ENCODE data around the gene MARCHF9.
"Not testable (repeated sequence)": the region's sequence is repeated elsewhere in the genome, so short reads cannot be mapped to it uniquely, and the experiment has no call there.

Gene MARCHF9, protein sequence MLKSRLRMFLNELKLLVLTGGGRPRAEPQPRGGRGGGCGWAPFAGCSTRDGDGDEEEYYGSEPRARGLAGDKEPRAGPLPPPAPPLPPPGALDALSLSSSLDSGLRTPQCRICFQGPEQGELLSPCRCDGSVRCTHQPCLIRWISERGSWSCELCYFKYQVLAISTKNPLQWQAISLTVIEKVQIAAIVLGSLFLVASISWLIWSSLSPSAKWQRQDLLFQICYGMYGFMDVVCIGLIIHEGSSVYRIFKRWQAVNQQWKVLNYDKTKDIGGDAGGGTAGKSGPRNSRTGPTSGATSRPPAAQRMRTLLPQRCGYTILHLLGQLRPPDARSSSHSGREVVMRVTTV

DNA sequence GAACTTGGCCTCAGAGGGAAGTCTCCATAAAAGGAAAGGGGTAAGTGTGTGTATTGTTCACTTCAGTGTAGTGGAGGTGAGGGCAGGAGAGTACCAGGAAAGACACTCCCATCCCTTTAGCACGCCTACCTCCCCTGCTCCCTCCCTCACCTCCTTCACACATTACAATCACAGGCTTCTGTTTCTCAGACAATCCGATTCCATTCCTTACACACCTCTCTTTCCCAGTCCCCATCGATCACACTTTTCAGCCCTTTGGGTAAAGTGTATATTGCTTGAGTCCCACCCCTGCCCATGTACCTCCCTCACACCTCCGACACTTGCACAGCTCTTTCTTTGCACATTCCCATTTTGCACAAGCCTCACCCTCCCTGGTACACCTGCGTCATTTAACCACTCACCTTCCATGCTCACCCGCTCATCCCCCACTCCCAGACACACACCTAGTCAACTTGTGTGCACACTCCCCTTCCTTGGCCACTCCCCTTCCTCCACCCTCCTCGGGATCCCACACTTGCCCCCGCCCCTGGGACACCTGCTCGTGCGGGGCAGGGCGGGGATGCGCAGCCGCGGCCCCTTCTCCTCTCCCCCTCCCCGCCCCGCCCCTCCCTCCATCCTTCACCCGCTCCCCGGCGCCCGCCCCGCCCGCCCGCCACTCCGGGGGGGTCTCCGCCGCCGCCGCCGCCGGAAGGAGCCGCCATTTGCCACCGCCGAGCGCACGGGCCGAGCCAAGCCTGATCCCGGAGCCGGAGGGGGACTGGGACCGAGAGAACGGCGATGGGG lies at the start of gene MARCHF9:
Gene MARCHF9 (plus strand): TSS at position 693 of the 783 bp plus-strand sequence. CDS start 426 bp downstream, outside the sequence.
- peak; percentile 75 for DNase-seq

DNA sequence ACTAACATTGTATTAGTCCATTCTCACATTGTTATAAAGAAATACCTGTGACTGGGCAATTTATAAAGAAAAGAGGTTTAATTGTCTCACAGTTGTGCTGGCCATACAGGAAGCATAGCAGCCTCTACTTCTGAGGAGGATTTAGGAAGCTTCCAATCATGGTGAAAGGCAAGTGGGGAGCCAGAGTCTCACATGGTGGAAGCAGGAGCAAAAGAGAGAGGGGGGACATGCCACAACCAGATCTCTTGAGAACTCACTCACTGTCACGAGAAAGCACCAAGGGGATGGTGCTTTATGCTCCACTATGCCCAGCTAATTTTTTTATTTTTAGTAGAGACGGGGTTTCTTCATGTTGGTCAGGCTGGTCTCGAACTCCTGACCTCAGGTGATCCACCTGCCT lies 47.7 kb upstream of the MARCHF9 start:
- DNase-seq: no peak

DNA sequence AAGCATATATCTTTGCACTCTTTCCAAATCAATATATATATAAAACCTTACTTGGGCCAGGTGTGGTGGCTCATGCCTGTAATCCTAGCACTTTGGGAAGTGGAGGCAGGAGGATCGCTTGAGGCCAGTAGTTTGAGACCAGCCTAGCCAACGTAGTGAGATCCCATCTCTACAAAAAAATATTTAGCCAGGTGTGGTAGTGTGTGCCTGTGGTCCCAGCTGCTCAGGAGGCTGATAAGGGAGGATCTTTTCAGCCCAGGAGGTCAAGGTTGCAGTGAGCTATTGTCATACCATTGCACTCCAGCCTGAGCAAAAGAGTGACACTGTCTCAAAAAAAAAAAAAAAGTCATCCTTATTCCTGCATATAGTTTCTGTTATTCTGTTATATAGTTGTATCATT lies 46.6 kb upstream of the MARCHF9 start:
- DNase-seq: no peak

DNA sequence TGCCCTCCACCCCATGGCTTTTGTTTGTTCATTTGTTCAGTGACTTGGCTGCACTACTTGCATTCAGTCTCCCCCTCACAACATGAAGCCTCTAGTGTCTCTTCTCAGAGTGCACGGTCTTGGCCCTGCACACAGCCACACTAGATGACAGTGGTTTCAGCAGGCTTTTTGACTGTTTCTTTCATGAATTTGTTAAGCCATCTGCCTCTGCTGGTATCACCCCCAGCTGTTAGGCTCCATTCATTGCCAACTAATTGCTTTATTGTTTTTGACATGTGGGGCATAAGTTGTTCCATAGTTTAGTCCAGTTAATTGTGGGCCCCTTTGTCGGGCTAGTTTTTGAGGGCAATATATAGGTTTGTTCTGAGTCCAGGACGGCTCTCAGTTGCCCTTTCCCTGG lies 42.2 kb upstream of the MARCHF9 start:
- peak; percentile 53 for DNase-seq

DNA sequence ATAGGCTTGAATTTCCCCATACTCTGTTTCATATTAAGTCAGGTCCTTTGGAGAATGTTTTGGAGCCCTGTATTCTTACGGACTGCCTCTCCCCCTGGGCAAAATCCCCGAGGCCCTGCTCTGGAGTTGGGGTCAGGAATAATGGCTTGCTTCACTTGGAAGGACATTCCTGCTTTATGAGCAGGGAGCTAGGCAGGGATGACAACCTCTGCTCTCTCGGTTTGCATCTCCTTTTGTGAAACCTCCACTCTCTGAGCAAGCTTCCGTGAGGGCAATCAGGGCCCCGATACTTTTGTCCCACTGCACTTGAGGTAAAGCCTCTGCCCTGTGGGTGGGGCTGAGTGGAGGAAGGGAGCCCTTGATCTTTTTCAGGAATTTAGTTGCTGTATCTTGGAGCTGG lies 41.7 kb upstream of the MARCHF9 start:
- no peak for DNase-seq

DNA sequence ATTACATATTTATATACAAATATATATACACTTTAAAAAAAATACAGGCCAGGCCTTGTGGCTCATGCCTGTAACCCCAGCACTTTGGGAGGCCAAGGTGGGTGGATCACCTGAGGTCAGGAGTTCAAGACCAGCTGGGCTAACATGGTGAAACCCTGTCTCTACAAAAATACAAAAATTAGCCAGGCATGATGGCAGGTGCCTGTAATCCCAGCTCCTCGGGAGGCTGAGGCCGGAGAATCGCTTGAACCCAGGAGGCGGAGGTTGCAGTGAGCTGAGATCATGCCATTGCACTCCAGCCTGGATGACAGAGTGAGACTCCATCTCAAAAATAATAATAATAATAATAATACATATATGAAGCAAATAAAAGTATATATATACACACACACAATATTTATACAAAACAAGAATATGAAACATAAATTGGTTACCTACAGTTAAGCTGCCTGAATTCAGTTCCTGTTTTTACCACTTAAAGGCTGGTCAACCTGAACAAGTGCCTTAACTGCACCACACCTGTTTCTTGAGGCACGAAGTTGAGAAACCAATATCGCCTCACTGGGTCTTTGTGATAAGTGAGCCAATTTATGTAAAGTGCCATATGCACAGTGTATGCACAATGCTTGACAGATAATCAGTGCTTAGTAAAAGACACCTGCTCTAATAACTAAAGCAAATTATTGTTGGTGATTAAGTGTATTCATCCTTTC lies 39.7 kb upstream of the MARCHF9 start:
- not testable (repeated sequence) for DNase-seq

DNA sequence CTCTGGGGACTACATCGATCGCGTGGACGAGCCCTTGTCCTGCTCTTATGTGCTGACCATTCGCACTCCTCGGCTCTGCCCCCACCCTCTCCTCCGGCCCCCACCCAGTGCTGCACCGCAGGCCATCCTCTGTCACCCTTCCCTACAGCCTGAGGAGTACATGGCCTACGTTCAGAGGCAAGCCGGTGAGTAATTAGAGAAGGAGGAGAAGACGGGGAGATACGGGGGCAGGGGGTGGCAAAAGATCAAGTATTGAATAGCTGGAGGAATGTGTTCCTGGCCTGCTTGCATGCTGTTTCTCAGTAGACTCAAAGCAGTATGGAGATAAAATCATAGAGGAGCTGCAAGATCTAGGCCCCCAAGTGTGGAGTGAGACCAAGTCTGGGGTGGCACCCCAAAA lies 39.1 kb upstream of the MARCHF9 start:
- no peak for DNase-seq

DNA sequence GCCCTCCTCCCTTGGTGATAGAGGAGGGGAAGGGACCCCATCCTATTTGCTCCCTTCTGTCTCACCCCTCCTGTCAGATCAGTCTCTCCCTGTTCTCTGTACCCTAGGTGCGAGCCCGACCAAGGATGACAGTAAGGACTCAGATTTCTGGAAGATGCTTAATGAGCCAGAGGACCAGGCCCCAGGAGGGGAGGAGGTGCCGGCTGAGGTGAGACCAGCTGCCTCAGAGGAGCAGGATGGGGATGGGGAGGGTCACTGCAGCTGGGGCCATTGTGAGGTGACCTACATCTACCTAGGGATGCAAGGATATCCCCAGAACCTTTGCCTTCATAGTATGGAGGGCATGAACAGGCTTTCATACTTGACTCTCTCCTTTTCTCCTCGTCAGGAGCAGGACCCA lies 38.6 kb upstream of the MARCHF9 start:
- DNase-seq: no peak

DNA sequence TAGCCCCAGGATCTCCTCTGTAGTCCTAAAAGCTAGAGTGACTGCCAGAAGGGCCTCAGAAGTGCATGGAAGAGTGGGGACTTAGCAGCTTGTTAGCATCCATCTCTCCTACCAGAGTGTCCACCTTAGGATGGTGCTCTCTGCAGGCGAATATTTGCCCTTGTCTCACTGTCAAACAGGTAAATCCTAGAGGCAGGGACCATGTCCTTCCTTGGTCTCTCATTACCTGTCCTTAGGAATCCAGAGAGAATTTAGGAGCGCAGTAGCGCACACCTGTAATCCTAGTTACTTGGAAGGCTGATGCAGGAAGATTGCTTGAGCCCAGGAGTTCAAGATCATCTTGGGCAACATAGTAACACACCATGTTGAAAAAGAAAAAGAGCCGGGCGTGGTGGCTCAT lies 37.8 kb upstream of the MARCHF9 start:
- no peak for DNase-seq

DNA sequence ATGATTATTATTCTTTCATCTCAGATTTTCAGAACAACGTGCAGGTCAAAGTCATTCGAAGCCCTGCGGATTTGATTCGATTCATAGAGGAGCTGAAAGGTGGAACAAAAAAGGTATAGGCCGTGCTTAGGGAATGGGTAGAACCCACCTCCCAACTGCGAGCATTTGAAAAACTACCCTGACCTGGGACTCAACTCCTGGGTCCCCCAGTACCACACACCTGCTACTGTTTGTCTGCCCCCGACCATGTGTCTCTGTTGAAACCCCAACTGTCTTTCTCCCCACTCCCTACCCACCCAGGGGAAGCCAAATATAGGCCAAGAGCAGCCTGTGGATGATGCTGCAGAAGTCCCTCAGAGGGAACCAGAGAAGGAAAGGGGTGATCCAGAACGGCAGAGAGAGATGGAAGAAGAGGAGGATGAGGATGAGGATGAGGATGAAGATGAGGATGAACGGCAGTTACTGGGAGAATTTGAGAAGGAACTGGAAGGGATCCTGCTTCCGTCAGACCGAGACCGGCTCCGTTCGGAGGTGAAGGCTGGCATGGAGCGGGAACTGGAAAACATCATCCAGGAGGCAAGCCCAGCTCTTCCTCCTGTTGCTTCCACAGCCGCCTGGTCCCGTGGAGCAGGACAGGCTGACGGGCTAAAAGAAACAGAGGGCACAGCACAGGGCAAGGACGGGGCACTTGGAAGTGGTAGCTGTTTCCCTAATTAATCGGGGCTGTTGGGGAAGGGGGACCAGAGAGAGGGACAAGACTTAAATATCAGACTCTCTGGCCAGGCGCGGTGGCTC lies 36.9 kb upstream of the MARCHF9 start:
- no peak for DNase-seq

DNA sequence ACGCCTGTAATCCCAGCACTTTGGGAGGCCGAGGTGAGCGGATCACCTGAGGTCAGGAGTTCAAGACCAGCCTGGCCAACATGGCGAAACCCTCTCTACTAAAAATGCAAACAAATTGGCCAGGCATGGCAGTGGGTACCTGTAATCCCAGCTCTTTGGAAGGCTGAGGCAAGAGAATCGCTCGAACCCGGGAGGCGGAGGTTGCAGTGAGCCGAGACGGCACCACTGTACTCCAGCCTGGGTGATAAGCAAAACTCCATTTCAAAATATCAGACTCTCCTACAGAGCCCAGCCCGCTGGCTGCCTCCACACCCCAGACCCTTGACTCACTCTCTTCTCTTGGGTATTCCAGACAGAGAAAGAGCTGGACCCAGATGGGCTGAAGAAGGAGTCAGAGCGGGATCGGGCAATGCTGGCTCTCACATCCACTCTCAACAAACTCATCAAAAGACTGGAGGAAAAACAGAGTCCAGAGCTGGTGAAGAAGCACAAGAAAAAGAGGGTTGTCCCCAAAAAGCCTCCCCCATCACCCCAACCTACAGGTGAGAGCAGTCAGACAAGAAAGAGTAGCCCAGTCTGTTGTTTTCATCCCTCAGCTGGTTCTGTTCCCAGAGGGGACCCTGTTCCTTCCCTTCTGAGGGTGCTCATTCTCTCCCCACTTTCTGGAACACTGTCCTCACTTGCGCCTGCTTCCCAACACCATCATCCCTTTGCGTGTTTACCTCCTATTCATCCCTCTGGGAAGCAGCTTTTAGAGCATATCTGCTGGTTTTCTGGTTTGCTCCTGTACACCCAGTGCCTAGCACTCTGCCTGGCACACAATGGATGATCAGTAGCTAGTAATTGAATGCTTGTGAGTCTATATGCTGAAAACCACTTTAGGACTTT lies 36.0 kb upstream of the MARCHF9 start:
- no peak for DNase-seq

DNA sequence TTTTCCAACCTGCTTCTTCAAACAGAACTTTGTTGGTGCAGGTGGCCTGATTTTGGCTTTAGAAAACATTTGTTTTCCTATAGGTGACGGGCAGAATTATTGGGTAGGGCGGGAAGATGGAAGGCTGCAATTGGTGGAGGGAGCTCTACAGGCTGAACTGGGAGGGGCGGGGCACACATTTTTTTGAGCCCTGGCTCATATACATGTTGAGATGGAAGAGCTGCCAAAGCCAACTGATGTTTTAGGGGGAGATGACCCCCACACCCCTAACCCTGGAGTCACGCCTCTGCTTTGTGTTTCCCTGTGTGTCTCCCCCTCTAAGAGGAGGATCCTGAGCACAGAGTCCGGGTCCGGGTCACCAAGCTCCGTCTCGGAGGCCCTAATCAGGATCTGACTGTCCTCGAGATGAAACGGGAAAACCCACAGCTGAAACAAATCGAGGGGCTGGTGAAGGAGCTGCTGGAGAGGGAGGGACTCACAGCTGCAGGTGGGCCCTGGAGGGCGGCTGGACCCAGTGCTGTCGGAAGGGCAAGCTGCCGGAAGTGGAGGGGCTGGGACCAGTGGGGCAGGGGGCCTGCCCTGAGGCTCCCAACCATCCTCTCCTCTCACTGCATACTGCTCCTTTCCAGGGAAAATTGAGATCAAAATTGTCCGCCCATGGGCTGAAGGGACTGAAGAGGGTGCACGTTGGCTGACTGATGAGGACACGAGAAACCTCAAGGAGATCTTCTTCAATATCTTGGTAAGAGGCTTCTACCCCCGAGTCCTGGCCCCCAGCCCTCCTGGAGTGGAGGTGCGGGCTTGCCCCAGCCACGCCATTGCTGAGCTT lies 34.9 kb upstream of the MARCHF9 start:
- DNase-seq: no peak

DNA sequence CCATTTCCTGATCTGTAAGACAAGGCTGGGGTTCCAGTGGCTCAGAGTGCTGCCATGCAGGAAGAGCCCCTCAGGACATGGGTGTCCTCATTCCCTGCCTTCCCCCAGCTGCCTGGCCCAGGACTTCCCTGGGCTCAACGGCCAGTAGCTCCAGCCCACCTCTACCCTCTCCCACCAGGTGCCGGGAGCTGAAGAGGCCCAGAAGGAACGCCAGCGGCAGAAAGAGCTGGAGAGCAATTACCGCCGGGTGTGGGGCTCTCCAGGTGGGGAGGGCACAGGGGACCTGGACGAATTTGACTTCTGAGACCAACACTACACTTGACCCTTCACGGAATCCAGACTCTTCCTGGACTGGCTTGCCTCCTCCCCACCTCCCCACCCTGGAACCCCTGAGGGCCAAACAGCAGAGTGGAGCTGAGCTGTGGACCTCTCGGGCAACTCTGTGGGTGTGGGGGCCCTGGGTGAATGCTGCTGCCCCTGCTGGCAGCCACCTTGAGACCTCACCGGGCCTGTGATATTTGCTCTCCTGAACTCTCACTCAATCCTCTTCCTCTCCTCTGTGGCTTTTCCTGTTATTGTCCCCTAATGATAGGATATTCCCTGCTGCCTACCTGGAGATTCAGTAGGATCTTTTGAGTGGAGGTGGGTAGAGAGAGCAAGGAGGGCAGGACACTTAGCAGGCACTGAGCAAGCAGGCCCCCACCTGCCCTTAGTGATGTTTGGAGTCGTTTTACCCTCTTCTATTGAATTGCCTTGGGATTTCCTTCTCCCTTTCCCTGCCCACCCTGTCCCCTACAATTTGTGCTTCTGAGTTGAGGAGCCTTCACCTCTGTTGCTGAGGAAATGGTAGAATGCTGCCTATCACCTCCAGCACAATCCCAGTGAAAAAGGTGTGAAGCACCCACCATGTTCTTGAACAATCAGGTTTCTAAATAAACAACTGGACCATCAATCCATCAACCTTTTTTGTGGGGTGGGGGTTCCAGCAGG lies 34.0 kb upstream of the MARCHF9 start:
- DNase-seq: no peak

DNA sequence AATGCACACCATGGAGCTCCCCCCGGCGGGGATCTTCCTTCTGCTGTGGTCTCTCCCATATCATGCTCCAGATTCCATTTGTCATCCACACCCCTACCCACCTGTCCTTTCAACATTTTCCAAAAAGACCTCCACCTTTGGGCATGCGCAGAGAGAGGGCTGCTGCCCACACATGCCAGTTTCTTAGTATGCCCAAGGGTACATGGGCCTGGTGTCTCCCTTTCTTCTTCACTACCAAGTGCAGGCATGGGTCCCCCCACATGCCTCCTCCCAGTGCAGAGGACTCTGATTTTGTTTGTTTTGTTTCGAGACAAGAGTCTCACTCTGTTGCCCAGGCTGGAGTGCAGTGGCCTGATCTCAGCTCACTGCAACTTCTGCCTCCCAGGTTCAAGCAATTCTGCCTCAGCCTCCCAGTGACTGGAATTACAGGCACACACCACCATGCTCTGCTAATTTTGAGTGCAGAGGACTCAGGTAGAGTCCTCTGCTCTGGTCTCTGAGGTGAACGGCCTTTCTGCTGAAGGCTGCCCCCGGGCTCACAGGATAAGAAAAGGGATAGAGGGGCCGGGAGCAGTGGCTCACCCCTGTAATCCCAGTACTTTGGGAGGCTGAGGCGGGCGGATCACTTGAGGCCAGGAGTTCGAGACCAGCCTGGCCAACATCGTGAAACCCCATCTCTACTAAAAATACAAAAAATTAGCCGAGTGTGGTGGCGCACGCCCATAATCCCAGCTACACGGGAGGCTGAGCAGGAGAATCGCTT lies 32.9 kb upstream of the MARCHF9 start:
- not testable (repeated sequence) for DNase-seq

DNA sequence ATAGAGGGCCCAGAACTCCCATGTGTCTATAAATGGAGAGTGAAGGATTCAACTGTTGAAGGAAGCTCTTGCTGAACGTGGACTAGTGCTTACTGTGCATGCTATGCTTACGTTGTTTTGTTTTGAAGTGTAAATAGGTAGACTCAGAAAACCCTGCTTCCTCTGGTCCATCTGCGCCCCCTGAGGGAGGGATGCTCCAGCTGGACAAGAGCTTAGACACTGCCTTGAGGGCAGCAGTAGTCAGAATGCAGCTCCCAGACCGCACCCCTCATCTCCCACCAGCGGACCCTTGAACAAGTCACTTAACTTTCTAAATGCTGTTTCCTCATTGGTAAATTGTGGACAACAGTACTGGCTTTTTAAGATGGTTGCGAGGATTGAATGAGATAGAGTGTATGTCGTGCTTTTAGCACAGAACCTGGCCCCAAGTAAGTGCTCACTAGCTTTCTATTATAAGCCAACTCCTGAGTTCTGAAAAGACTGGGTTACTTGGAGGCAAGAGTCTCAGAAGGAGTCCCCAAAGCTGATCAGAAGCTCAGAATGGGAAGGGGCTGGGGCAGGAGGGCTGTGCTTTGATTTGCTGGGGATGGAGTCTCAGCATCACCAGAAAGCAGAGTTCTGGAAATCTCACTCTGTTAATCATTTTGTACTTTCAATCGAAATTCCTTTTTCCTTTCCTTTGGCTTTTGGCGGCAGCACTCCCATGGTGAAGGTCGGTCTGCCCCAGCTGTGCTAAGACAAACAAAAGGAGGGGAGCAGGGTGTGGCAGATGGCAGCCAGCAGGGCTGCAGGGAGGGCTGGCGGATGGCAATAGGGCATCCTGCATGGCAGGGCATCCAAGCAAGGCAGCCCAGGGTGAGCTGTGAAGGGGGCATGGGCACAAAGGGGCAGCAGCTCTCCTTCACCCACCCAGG lies 31.9 kb upstream of the MARCHF9 start:
- DNase-seq: no peak

DNA sequence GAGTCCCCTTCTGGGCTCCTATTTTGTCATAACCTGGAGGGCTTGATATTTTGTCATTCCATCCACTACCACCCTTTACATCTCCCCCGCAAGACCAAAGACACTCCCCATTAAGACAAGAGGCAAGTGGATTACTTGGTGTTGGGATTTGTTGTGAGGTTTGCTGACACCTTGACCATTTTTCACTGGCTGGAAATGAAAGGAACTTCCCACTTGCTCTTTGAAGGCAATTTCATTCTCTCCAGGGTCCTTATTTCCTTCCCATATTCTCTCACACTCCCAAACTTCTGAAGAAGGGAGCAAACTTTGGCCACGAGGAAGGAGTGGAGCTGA lies 31.3 kb upstream of the MARCHF9 start:
- no peak for DNase-seq

DNA sequence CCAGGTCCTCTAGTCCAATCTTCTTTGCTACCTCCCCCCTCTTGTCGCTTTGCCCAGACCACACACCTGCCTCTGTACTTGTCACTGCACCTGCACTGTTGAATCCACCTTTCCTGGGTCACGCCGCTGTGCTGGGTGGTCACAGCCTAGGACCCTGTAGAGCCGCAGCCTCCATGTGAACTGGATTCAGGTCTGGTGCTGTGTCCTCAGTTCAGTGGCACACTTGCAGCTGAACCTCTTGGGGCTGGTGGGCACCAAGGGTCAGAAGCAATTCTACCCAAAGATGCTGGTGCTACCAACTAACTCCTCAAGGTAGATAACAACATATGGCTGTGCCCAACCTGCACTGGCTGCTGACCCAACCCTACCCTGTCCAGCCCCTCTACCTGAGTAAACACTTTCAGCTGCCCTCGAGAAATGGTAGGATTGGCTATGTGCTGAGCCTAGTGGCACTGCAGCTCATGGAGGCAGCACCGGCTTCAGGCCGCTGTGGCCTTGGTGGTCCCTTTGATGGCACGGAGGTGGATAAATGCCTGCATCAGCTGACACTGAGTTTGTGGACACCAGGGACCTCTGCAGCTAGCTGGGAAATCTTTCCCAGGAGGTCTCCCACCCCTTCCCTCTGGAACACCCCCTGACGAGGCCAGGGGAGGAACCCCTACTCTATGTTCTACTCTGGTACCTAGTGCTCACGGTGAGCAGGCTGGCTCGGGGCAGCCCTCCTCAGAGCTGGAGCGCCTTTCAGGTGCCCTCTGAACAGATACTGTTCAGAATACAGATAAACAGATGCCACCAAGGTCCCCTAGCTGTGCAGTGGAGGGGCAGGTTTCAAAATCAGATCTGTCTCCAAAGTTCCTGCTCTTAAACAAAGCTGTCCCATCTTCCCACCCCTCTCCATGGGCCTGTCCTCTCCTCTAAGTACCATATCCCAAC lies 30.6 kb upstream of the MARCHF9 start:
- DNase-seq: no peak

Measured in eye (tissue), 1 donor.